G401.6 (cell line): ENCODE measurements around the gene RPL32.
"Not testable (repeated sequence)": the region's sequence is repeated elsewhere in the genome, so short reads cannot be mapped to it uniquely, and the experiment has no call there.

Experiments used
- FAIRE-seq: peaks from 2 replicates; lab custom pipeline; 2012; peaks lifted over from hg19 to GRCh38; lab: Jason Lieb, UNC

Gene RPL32

DNA sequence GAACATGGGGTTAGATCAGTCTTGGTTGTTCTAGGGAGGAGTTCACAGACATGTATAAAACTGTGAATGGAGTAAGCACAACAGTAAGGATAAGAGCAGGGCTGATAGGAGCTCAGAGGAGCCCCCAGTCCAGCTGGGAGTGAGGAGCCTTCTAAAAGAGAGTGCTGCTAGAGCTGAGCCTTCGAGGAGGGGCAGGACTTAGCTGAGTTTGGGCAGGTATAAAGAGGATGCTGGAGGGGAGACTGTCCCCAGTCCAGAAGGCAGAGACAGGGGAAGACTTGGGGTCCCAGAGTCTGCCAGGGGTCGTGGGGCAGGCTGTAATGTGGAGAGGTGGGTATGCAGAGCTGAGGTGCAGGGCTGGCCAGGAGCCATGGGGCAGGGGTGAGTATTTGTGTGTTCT, 32.8 kb downstream of the RPL32 start:
- FAIRE-seq = no peak

DNA sequence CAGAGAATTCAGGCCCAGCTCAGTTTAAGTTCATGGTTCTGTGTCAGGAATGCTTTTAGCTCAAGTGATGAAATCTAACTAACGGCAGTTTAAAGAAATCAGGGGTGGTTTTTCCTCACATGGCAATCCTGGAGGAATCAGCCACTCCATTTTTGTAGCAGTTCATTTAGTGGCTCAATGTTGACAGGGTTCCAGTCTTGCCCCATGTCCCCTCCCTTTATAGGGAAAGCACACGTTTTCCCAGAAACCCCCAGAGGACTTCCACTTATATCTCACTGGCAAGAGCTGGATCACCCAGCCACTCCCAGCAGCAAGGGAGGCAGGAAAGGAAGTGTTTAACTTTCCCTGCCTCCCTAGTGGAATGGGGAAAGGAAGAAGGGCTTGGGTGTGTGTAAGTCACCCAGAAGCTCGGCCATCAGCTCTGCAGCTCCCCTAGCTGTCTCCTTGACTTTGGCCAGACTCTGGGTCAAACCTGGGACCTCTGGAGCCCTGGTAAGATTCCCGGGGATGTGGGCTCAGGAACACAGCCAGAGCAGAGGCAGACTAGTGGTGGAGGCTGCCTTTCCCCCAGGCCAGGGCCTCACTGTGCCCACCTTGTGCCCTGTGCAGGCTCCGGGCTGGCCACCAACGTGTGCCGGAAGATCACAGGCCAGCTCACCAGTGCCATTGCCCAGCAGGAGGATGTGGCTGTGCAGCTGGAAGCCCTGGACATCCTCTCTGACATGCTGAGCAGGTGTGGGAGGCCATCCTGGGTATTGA, 33.6 kb downstream of the RPL32 start:
- FAIRE-seq = no peak

DNA sequence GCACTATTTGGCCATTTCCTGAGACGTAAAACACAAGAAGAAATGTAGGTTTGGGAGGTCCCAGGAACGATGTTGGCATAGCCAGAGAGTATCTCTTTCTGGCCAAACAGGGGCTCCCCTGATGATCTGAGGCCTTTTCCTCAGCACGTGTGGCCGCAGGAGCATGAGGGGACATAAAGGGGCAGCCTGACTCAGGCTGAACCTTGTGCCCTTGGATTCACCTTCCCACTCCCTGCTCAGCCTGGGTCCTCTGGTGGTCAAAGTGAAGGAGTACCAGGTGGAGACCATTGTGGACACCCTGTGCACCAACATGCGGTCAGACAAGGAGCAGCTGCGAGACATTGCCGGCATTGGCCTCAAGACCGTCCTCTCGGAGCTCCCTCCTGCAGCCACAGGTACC, 34.3 kb downstream of the RPL32 start:
- no peak for FAIRE-seq

DNA sequence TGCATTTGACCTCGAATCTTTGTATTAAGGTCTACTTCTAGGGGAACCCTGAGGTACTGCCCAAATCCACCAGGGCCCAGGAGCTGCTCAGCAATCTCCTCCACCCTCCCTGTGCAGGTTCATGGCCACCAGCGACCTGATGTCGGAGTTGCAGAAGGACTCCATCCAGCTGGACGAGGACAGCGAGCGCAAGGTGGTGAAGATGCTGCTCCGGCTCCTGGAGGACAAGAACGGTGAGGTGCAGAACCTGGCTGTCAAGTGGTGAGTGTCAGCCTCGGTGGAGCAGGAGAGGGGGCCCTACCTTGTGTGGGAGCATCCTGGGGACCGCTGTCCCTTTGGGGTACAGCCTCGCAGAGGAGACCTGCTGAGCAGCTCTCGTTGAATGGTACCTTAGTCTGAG, 38.0 kb downstream of the RPL32 start:
- FAIRE-seq = no peak

DNA sequence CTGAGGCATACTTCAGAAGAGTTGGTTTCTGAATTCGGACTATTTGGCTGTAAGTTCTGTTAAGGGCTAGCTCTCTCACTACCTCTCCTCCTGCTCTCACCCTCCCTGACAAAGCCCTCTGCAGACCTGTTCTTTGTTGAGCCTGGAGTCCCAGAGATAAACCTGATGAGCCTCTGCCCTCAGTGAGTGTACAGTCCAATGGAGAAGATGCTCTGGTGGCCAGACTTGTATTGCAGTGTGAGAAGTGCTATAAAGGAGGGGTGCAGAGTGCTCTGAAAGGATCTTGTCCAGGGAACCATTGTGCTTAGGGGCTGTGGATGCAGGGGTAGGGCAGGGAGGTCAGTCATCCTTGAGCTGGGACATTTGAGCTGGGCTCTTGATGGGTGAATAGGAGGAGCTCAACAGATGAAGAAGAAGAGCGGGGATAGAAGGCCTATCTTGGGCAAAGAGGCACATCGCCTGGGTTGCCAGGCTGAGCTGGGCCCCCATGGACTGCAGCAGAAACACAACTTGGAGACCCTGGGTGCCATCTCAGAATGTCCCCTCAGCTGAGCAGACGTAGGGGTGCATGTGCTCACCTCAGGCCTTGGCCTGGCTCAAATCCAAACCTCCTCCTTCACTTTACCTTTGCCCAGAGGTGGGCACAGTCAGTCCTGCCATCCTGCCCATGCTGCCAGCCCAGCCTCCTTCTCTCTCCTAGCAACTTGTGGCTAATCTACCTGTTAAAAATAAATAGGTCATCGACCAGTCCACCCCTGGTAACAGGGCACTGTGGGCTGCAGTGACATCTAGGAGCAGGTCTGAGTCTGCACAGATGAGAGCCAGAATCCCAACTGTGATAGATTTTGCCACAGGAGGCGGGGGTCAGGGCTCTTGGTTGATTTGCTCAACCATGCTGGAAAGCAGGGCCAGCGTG, 41.6 kb downstream of the RPL32 start:
- no peak for FAIRE-seq

DNA sequence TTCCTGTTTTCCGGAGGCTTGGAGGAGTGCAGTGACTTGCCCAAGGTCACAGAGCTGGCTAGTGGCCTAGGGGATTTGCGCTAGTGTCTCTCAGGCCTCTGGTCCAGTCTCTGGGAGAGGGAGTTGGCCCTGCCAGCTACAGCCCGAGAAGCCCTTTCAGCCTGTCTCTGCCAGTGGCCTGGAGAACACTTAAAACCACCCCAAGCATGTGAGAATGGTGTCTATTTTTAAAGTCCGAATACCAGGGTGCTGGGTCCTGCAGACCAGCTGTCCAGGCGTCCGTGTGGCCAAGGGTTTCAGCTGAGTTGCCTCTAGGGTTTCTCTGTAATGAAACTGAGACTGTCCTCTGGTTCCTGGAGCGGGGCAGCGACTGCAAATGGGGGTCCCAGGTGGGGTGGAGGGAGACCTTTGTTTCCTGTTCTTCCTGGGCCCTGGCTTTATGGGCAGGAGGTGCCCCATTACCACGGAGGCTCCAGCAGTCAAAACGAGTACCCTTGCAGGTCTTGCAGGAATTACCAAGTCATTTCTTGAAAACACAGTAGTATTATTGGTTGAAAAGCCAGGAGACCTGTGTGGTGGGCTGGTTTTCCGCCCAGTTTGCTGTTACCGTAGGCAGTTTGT, 42.7 kb downstream of the RPL32 start:
- no peak for FAIRE-seq

DNA sequence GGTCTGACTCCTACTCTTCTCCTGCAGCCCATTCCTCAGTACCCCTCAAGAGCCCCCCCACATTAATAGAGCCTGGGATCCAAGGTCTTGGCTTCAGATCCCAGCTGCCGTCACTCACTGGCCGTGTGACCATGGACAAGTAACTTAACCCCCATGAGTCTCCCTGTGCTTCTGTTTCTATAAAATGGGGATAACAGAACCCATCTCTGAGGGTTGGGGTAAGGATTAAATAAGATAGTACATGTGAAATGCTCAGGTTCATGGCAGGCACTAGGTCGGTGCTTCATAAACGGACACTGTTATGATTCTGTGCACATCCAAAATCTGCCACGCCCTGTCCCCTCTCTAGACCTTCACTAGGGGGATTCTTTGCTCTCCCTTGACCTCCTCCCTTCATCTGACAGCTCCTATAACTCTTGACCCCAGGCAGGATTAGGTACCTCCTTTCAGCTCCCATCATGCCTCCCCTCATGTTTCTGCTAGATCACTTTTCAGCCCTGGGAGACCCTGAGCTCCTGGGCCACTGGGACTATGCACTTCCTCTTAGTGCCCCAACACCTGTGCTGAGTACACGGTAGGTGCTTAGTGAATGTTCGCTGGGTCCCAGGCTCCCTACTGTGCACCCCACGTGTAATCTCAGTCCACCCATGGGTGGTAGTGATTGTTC, 43.3 kb downstream of the RPL32 start:
- no peak for FAIRE-seq

DNA sequence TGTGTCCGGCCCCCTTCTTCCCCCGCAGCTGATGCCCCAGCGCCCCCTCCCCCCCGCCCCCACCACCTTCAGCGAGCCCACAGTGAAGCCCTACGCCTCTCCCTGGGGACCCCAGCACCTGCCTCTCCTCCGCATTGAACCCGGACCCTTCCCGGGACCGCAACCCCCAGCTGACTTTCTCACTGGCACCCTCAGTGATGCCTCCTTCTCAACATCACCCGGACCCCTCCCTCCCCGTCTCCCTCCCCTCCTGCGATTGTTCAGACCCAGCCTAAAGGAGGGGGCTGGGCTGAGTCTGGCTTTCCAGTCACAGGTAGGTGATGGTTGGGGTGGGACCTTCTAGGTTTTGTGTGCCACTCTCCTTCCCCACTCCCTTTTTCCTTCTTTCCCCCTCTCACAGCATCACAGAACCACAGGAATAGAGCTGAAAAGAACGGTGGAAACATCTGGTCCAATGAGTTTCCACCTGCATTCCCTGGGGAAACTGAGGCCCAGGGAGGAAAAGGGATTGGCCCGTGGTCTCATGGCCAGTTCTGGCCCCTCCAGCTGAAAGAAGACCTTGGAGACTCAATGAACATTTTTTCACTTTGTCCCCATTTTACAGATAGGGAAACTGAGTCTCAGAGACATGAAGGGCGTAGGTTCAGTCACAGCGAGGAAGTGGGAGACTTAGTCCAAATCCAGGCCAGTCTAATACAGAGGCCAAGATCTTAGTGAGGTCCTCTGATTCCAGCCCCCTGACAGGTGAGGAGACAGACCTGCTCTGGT, 44.1 kb downstream of the RPL32 start:
- FAIRE-seq = no peak

DNA sequence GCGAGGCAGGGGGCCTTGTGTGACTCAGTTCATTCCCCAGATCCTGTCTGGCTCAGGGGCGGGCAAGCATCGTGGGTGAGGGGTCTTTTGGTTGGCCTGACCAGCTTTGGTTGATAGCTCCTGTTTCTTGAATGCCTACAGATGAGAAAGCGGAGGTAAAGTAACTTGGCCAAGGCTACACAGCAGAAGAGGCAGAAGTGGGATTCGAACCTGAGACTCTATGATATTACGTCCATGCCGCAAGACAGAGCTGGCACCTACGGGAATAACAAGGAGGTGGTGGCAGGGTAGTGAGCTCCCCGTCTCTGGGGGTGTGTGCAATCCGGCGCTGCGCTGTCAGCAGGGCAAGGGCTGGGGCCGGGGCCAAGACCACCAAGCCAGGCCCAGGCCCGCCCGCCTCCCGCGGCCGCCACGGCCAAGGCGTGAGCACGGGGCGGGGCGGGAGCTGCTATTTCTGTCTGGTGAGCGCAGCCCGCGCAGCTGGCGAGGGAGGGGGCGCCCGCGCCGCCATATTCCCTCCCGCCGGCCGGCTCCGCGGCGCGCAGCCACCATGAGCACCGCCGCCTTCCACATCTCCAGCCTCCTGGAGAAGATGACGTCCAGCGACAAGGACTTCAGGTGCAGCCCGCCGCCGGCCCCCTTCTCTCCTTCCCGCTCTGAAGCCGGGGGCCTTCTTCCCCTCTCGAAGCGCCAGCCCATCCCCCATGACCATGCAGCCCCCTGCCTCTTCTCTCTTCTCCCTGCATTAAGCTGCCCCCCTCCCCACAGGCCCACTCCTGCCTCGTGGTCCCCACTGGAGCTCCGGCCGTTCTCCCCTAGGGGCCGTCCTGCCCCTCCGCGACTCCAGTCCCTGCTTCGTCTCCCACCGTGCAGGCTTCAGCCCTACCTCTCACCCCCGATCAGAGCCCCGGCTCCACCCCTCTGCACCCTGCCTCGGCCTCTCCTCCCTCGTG, 44.9 kb downstream of the RPL32 start, which contains the start of gene CAND2:
CAND2 (plus strand) TSS at position 510 of the 953 bp plus-strand sequence; CDS start at position 551, 41 bp downstream.
- no peak for FAIRE-seq

DNA sequence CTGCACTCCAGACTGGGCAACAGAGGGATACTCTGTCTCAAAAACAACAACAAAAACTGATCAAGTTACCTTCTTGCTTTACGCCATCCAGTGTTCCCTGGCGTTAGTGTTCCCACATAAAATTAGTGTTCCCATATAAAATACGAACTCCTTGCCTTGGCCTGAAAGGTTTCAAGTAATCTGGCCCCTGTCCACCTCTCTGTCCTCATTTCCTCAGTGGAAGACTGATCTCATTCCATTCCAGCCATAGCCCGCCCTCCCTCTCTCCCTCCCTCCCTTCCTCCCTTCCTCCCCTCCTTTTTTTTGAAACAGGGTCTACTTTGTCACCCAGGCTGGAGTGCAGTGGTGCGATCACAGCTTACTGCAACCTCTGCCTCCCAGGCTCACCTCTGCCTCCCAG, 47.7 kb downstream of the RPL32 start:
- no peak for FAIRE-seq

DNA sequence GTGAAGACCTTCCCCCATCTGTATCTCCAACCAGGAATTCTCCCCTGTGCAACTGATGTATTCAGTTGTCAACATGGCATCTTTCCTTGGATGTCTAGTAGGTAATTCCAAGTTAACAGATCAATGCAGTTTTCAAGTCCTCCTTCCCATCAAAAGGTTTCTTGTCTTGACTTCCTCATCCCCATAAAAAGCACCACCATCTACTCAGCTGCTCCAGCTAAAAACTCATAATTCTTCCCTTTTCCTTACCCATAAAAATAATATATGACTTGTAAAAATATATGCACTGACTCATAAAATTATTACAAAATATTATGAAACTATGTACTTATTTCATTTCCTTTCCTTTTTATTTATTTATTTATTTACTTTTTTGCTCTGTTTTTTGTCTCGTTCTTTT, 49.9 kb downstream of the RPL32 start:
- FAIRE-seq = no peak

DNA sequence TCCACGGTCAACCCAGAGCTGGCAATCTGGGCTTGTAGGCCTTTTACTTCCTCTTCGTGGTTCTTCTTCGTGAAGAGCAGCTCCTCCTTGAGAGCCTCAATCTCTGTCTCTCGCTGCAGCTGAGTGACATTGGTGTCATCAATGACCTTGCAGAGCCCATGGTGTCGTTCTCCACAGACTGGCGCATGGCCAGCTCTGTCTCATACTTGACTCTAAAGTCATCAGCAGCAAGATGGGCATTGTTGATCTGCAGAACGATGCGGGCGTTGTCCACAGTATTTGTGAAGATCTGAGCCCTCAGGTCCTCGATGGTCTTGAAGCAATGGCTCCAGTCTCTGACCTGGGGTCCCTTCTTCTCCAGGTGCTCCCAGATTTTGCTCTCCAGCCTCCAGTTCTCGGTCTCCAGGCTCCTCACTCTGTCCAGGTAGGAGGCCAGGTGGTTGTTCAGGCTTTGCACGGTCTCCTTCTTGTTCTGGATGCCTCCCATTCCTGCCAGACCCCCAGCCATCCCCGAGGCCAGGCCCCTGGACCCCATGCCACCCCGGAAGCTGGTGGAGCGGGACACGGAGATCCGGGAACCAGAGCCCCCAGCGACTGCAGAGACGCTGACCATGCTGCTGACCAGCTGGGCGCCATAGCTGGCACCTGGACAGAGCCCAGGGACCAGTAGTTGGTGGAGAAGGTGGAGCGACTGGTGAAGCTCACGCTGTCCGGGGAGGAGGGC, 53.2 kb downstream of the RPL32 start:
- FAIRE-seq = not testable (repeated sequence)

DNA sequence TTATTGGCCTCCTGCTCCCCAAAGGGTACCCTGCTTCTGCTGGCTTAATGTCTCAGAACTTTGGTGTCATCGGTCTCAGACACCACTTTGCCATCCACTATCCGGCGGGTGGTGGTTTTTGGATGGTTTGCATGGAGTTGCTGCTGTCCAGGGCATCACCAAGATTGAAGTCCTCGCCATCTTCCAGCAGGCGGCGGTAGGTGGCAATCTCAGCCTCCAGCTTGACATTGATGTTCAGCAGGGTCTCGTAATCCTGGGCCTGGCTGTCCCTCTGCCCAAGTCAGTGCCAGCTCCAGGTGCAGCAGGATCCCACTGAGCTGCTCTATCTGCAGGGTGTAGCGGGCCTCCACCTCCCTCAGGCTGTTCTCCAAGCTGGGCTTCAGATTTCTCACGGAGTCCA, 54.0 kb downstream of the RPL32 start:
- not testable (repeated sequence) for FAIRE-seq

DNA sequence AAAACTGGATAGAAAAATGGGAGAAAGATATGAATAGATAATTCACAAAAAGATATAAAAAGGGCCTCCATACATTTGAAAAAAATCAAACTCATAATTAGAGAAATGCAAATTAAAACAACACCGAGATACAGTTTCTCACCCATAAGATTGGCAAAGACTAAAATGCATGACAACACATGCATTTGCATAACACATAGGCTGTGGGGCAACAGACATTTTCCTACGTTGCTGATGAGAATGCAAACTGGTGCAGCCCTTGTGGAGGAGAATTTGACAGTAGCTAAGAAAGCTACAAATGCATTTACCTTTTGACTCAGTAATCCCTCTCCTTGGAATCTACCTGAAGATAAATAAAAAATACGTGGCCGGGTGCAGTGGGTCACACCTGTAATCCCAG, 56.3 kb downstream of the RPL32 start:
- no peak for FAIRE-seq
